ENCODE measurements around the gene FBXO40. TPM values are rescaled to one million over a fixed set of nuclear protein-coding genes. Genes with fewer than 3 reads are reported as not detected.

Gene FBXO40
- total and polyA plus RNA-seq, 2 experiments from 2014 or later = not detected

DNA sequence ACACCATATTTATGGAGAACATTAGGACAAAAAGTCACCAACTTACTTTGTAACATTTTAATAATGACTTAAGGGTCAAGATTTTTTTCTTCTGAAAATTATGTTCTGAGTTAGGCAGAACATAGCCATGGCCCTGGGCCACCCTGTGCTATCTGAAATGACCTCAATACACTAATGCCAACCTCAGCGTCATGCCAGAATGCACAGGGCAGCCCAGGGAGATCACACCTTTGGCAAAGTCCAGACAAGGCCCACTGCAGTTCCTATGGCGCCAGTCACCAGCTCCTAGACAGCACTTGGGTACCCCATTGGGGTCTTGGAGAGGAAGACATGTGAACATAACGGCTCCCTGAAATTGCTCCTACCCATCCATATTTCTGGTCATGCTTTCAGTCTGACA, 34.4 kb downstream of the FBXO40 start:
- Histone ChIP-seq H3K27me3 (no peaks in the 10 kb centered on the region), H3K4me2 (no peak overlapping the region), H3K4me3 (no peak overlapping the region), H3K36me3 (replicated peaks; ENCODE audit: insufficient read depth, low read depth) (no peaks in the 10 kb centered on the region), H3K4me1 (ENCODE audit: insufficient read depth) (no peaks in the 10 kb centered on the region), H4K20me1 (ENCODE audit: insufficient read depth, poor library complexity, severe bottlenecking) (no peaks in the 10 kb centered on the region), H3K79me2 (no peaks in the 10 kb centered on the region), H3K9me2 (replicated peaks; ENCODE audit: insufficient read depth) (no peaks in the 10 kb centered on the region), H3K9me3 (ENCODE audit: low read depth) (no peaks in the 10 kb centered on the region), H2AFZ (no peak overlapping the region), H3K27ac (no peak overlapping the region)
- no peak for DNase-seq (ENCODE audit: low spot score)
- WGBS (ENCODE audit: low lambda C conversion rate, missing lambda C conversion rate) = 73% methylated on average over 3 of the region's 3 CpGs
- TF ChIP-seq EZH2 (IDR thresholded peaks at IDR 0.05; ENCODE audit: borderline replicate concordance) (no peak), EZH2phosphoT487 (IDR thresholded peaks at IDR 0.05; ENCODE audit: low read depth, severe bottlenecking, unreplicated experiment) (no peak)
- TF ChIP-seq, protein P1, sequence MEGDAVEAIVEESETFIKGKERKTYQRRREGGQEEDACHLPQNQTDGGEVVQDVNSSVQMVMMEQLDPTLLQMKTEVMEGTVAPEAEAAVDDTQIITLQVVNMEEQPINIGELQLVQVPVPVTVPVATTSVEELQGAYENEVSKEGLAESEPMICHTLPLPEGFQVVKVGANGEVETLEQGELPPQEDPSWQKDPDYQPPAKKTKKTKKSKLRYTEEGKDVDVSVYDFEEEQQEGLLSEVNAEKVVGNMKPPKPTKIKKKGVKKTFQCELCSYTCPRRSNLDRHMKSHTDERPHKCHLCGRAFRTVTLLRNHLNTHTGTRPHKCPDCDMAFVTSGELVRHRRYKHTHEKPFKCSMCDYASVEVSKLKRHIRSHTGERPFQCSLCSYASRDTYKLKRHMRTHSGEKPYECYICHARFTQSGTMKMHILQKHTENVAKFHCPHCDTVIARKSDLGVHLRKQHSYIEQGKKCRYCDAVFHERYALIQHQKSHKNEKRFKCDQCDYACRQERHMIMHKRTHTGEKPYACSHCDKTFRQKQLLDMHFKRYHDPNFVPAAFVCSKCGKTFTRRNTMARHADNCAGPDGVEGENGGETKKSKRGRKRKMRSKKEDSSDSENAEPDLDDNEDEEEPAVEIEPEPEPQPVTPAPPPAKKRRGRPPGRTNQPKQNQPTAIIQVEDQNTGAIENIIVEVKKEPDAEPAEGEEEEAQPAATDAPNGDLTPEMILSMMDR (IDR thresholded peaks at IDR 0.05; ENCODE audit: poor library complexity) = no peak

DNA sequence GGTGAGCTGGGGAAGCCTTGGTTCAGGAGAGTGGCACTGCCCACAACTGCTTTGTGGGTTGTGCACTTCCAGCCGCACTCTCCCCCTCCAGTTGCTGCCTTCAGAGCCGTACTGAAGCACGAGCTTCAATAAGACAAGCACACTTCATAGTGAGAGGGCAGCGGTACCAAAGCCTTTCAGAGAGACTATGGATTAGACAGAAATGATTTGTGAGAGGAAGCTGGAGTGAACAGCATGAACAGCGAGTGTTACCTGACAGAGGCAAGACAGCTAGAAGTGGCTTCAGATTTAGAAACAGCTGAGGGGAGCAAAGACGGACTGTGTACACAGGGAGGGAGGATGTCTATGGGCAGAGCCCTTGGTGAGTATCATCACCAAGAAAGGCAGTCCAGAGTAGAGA, 36.4 kb downstream of the FBXO40 start:
- H3K27me3 ChIP-seq = no peaks in the 10 kb centered on the region
- no peak for DNase-seq (ENCODE audit: low spot score)
- TF ChIP-seq, protein P1 (IDR thresholded peaks at IDR 0.05; ENCODE audit: poor library complexity) = no peak
- no peak for TF ChIP-seq EZH2phosphoT487 (IDR thresholded peaks at IDR 0.05; ENCODE audit: low read depth, severe bottlenecking, unreplicated experiment)
- TF ChIP-seq EZH2 (IDR thresholded peaks at IDR 0.05; ENCODE audit: borderline replicate concordance) = no peak
- no peaks in the 10 kb centered on the region for H3K4me1 ChIP-seq (ENCODE audit: insufficient read depth)
- 87% methylated on average over 6 of the region's 6 CpGs for WGBS (ENCODE audit: low lambda C conversion rate, missing lambda C conversion rate)
- no peaks in the 10 kb centered on the region for H3K9me2 ChIP-seq (replicated peaks; ENCODE audit: insufficient read depth)
- H3K9me3 ChIP-seq (ENCODE audit: low read depth) = no peaks in the 10 kb centered on the region
- H2AFZ ChIP-seq = no peak overlapping the region
- no peaks in the 10 kb centered on the region for H3K36me3 ChIP-seq (replicated peaks; ENCODE audit: insufficient read depth, low read depth)
- H3K4me3 ChIP-seq = no peak overlapping the region
- no peak overlapping the region for H3K4me2 ChIP-seq
- no peaks in the 10 kb centered on the region for H4K20me1 ChIP-seq (ENCODE audit: insufficient read depth, poor library complexity, severe bottlenecking)
- no peak overlapping the region for H3K27ac ChIP-seq
- no peaks in the 10 kb centered on the region for H3K79me2 ChIP-seq

DNA sequence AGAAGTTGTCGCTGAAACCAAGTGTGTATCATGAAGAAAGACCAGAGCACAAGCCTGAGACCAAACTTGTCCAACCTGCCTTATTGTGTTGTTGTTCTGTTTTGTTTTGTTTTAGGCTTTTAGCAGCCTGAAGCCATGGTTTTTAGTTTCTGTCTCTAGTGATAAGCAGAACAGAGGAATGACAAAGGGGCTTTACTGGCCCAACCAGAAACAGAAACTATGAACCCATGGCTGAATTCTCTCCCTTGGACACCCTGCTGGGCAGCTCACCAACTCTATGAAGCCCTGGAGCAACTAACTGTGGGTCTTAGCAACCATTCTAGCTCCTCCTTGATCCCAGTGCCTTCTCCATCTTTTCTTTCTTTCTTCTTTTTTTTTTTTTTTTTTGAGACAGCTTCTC, 37.2 kb downstream of the FBXO40 start:
- no peaks in the 10 kb centered on the region for H3K79me2 ChIP-seq
- no peak overlapping the region for H2AFZ ChIP-seq
- H3K9me2 ChIP-seq (replicated peaks; ENCODE audit: insufficient read depth) = no peaks in the 10 kb centered on the region
- H4K20me1 ChIP-seq (ENCODE audit: insufficient read depth, poor library complexity, severe bottlenecking) = no peaks in the 10 kb centered on the region
- no peaks in the 10 kb centered on the region for H3K4me1 ChIP-seq (ENCODE audit: insufficient read depth)
- H3K4me2 ChIP-seq = no peak overlapping the region
- no peak overlapping the region for H3K4me3 ChIP-seq
- WGBS (ENCODE audit: low lambda C conversion rate, missing lambda C conversion rate) = 89% methylated on average over 1 of the region's 1 CpG
- H3K36me3 ChIP-seq (replicated peaks; ENCODE audit: insufficient read depth, low read depth) = no peaks in the 10 kb centered on the region
- H3K9me3 ChIP-seq (ENCODE audit: low read depth) = no peaks in the 10 kb centered on the region
- no peak overlapping the region for H3K27ac ChIP-seq
- no peak for DNase-seq (ENCODE audit: low spot score)
- no peaks in the 10 kb centered on the region for H3K27me3 ChIP-seq
- TF ChIP-seq EZH2 (IDR thresholded peaks at IDR 0.05; ENCODE audit: borderline replicate concordance) (no peak), EZH2phosphoT487 (IDR thresholded peaks at IDR 0.05; ENCODE audit: low read depth, severe bottlenecking, unreplicated experiment) (no peak)
- TF ChIP-seq, protein P1 (IDR thresholded peaks at IDR 0.05; ENCODE audit: poor library complexity) = no peak

DNA sequence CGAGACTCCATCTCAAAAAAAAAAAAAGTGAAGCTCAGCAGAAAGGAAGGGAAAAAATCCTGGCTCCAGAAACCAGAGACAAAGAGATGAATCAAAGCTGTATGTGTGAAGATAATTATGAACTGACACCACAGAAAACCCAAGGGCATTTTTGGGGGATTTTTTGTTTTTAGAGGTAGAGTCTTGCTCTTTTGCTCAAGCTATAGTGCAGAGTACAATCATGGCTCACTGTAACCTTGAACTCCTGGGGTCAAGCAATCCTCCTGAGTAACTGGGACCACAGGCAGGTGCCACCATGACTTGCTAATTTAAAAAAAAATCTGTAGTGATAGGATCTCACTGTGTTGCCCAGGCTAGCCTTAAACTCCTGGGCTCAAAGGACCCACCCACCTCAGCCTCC, 44.7 kb downstream of the FBXO40 start:
- TF ChIP-seq EZH2 (IDR thresholded peaks at IDR 0.05; ENCODE audit: borderline replicate concordance) (no peak), EZH2phosphoT487 (IDR thresholded peaks at IDR 0.05; ENCODE audit: low read depth, severe bottlenecking, unreplicated experiment) (no peak)
- TF ChIP-seq, protein P1 (IDR thresholded peaks at IDR 0.05; ENCODE audit: poor library complexity) = no peak
- H3K79me2 ChIP-seq = no peaks in the 10 kb centered on the region

More for the DNA sequence above, 44.7 kb downstream of the FBXO40 start:
- no peaks in the 10 kb centered on the region for H3K36me3 ChIP-seq (replicated peaks; ENCODE audit: insufficient read depth, low read depth)
- no peaks in the 10 kb centered on the region for H4K20me1 ChIP-seq (ENCODE audit: insufficient read depth, poor library complexity, severe bottlenecking)
- H3K27ac ChIP-seq = no peak overlapping the region
- no peaks in the 10 kb centered on the region for H3K27me3 ChIP-seq
- no peak for DNase-seq (ENCODE audit: low spot score)
- H3K4me1 ChIP-seq (ENCODE audit: insufficient read depth) = no peaks in the 10 kb centered on the region
- no peaks in the 10 kb centered on the region for H3K9me2 ChIP-seq (replicated peaks; ENCODE audit: insufficient read depth)
- no peak overlapping the region for H2AFZ ChIP-seq
- WGBS (ENCODE audit: low lambda C conversion rate, missing lambda C conversion rate) = 93% methylated on average over 1 of the region's 1 CpG
- H3K4me3 ChIP-seq = no peak overlapping the region
- no peak overlapping the region for H3K4me2 ChIP-seq
- no peaks in the 10 kb centered on the region for H3K9me3 ChIP-seq (ENCODE audit: low read depth)

All from hepatocyte (in vitro differentiated cells).